Endothelial cell of umbilical vein (primary cell): ENCODE results near the gene C4orf50.

Experiments used
- GATA2 ChIP-seq: IDR thresholded peaks from 2 replicates; pipeline ENCODE4 v1.7.0; 2011; ENCODE audit warnings: low read depth, mild to moderate bottlenecking, moderate library complexity, mixed read lengths, low read length; ENCODE audit not compliant: insufficient read length, insufficient read depth
- POLR2A ChIP-seq: IDR thresholded peaks from 2 replicates; pipeline ENCODE4 v1.6.1; 2012; ENCODE audit warnings: low read depth, mild to moderate bottlenecking, control low read depth, low read length
- TF ChIP-seq, protein P1 (sequence below), 2 donors: IDR thresholded peaks; 1 replicate in 1 of 2; 2 replicates in 1 of 2; pipeline ENCODE4 v1.5.1; 2011; ENCODE audit warnings: low read length in 2 of 2, mild to moderate bottlenecking in 2 of 2, moderate library complexity in 2 of 2, control low read depth in 1 of 2, inconsistent platforms in 1 of 2, low read depth in 1 of 2; ENCODE audit not compliant: insufficient read depth in 1 of 2; ENCODE audit errors: extremely low read depth in 1 of 2
- TF ChIP-seq, protein P2 (sequence below): IDR thresholded peaks from 2 replicates; pipeline ENCODE4 v1.6.1; 2011; ENCODE audit not compliant: insufficient read depth, insufficient read length

DNA sequence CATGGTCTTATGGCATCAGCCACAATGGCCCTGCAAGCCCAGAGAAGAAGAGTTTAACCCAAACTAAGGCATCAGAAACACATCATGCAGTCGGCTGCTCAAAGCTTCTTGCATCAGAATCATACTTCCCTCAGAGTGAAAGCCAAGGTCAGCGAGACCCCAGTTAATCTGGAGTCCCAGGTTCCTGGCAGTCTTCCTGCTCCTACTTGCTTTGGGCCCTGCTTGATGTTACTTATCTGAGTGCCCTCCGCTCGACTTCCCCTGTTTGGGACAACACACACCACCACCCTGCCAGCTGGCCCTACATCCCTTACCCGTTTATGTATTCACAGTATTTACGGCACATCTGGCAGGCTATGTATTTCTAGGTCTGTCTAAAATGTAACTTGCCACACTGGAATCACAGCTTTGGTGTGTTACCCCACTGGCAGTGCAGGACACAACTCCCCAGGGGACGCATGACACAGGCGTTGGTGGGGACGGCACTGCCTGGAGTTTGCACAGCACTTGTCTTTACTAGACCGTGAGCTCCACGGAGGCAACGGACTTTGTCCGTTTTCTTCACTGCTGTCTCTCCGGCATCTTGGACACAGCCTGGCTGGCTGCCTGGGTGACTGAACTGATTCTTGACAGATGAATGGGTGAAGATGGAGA, 148.1 kb downstream of the C4orf50 start:
- no peak for TF ChIP-seq POLR2A
- no peak for TF ChIP-seq GATA2
- TF ChIP-seq, protein P1, sequence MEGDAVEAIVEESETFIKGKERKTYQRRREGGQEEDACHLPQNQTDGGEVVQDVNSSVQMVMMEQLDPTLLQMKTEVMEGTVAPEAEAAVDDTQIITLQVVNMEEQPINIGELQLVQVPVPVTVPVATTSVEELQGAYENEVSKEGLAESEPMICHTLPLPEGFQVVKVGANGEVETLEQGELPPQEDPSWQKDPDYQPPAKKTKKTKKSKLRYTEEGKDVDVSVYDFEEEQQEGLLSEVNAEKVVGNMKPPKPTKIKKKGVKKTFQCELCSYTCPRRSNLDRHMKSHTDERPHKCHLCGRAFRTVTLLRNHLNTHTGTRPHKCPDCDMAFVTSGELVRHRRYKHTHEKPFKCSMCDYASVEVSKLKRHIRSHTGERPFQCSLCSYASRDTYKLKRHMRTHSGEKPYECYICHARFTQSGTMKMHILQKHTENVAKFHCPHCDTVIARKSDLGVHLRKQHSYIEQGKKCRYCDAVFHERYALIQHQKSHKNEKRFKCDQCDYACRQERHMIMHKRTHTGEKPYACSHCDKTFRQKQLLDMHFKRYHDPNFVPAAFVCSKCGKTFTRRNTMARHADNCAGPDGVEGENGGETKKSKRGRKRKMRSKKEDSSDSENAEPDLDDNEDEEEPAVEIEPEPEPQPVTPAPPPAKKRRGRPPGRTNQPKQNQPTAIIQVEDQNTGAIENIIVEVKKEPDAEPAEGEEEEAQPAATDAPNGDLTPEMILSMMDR (IDR thresholded peaks at IDR 0.05; ENCODE audit: extremely low read depth in 1 of 2, insufficient read depth in 1 of 2, low read depth in 1 of 2, low read length in 2 of 2): no peak
- TF ChIP-seq, protein P2, sequence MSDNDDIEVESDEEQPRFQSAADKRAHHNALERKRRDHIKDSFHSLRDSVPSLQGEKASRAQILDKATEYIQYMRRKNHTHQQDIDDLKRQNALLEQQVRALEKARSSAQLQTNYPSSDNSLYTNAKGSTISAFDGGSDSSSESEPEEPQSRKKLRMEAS: no peak
